ENCODE measurements around the gene CDH18. TPM values are rescaled to one million over a fixed set of nuclear protein-coding genes. Genes with fewer than 3 reads are reported as not detected.

The CDH18 gene
- total and polyA plus RNA-seq, 2 of the 4 experiments (the other 2 are of a cell fraction): 0.24 to 1.1 TPM

DNA sequence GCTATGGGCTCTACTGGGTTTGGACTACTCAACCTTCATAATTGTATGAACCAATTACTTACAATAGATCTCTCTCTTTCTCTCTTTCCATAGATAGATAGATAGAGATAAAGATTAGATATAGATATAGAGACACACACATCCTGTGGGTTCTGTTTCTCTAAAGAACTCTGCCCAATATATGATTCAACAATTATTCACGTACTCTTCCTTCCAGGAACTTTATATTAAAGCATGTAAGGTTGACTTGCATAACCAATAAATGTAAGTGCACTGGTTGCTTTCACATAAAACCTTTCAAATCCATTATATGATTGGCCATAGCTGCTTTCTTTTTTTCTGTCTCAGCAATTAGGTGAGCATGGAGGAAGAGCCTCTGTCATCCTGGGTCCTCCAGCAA, 46.7 kb upstream of the CDH18 start:
- Histone ChIP-seq H3K36me3 (ENCODE audit: control insufficient read depth, insufficient read depth, low read length) (no peaks in the 10 kb centered on the region), H4K8ac (ENCODE audit: low read depth in 2 of 2, low read length in 2 of 2) (no peak overlapping the region), H4K91ac (ENCODE audit: insufficient read depth, low read depth, low read length) (no peak overlapping the region), H3K27me3 (ENCODE audit: control insufficient read depth, insufficient read depth, low read length) (no peaks in the 10 kb centered on the region), H3K9me3 (ENCODE audit: control insufficient read depth, insufficient read depth, low read length) (no peaks in the 10 kb centered on the region), H2BK120ac (ENCODE audit: low read depth, low read length) (no peak overlapping the region), H3K4me2 (ENCODE audit: low read depth, low read length) (no peak overlapping the region), H2AK5ac (ENCODE audit: low read depth, low read length) (no peak overlapping the region), H3K14ac (replicated peaks; ENCODE audit: low read depth, low read length) (no peak overlapping the region), H3K4me1 (ENCODE audit: control insufficient read depth, insufficient read depth, low read length) (no peaks in the 10 kb centered on the region), H3K56ac (ENCODE audit: extremely low read depth, insufficient read depth, low read length) (no peak overlapping the region), H3K27ac (ENCODE audit: insufficient read depth, low read length) (no peak overlapping the region), H3K4ac (ENCODE audit: low read depth, low read length) (no peak overlapping the region), H3K9me1 (ENCODE audit: insufficient read depth, low read length) (no peaks in the 10 kb centered on the region), H4K5ac (ENCODE audit: low read depth, low read length) (no peak overlapping the region), H3K18ac (ENCODE audit: low read depth, low read length) (no peak overlapping the region), H2BK5ac (ENCODE audit: low read depth, low read length, poor library complexity, severe bottlenecking) (no peak overlapping the region), H2AFZ (replicated peaks; ENCODE audit: low read length, poor library complexity) (no peak overlapping the region), H2BK20ac (ENCODE audit: low read depth, low read length) (no peak overlapping the region), H3K4me3 (ENCODE audit: insufficient read depth, low read depth, low read length) (no peak overlapping the region), H3K9ac (ENCODE audit: low read depth, low read length) (no peak overlapping the region), H4K20me1 (ENCODE audit: insufficient read depth, low read length) (no peaks in the 10 kb centered on the region), H2AK9ac (replicated peaks; ENCODE audit: low read depth, low read length, poor library complexity) (no peak overlapping the region), H2BK15ac (ENCODE audit: low read depth, low read length) (no peak overlapping the region), H3K23ac (ENCODE audit: low read depth, low read length) (no peak overlapping the region), H3K79me1 (ENCODE audit: low read depth in 1 of 2, low read length in 2 of 2) (no peaks in the 10 kb centered on the region)
- TF ChIP-seq NFE2L2 (IDR thresholded peaks at IDR 0.05; ENCODE audit: low read depth, low read length): no peak
- TF ChIP-seq RCOR1 (IDR thresholded peaks at IDR 0.05; ENCODE audit: insufficient replicate concordance, low read length): no peak
- TF ChIP-seq, protein P1, sequence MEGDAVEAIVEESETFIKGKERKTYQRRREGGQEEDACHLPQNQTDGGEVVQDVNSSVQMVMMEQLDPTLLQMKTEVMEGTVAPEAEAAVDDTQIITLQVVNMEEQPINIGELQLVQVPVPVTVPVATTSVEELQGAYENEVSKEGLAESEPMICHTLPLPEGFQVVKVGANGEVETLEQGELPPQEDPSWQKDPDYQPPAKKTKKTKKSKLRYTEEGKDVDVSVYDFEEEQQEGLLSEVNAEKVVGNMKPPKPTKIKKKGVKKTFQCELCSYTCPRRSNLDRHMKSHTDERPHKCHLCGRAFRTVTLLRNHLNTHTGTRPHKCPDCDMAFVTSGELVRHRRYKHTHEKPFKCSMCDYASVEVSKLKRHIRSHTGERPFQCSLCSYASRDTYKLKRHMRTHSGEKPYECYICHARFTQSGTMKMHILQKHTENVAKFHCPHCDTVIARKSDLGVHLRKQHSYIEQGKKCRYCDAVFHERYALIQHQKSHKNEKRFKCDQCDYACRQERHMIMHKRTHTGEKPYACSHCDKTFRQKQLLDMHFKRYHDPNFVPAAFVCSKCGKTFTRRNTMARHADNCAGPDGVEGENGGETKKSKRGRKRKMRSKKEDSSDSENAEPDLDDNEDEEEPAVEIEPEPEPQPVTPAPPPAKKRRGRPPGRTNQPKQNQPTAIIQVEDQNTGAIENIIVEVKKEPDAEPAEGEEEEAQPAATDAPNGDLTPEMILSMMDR (conservative IDR thresholded peaks at IDR 0.05; ENCODE audit: low read depth, low read length): no peak
- no peak for TF ChIP-seq RAD21 (IDR thresholded peaks at IDR 0.05; ENCODE audit: low read length)
- no peak for TF ChIP-seq RFX5 (IDR thresholded peaks at IDR 0.05; ENCODE audit: low read depth, low read length)
- TF ChIP-seq MAZ (IDR thresholded peaks at IDR 0.05; ENCODE audit: borderline replicate concordance, low read depth, low read length): no peak
- TF ChIP-seq FOS (IDR thresholded peaks at IDR 0.05; ENCODE audit: low read depth, low read length): no peak
- no peak for TF ChIP-seq CEBPB (IDR thresholded peaks at IDR 0.05; ENCODE audit: low read depth, low read length)
- no peak for TF ChIP-seq BHLHE40 (IDR thresholded peaks at IDR 0.05; ENCODE audit: low read depth, low read length)
- TF ChIP-seq, protein P2, sequence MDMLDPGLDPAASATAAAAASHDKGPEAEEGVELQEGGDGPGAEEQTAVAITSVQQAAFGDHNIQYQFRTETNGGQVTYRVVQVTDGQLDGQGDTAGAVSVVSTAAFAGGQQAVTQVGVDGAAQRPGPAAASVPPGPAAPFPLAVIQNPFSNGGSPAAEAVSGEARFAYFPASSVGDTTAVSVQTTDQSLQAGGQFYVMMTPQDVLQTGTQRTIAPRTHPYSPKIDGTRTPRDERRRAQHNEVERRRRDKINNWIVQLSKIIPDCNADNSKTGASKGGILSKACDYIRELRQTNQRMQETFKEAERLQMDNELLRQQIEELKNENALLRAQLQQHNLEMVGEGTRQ (IDR thresholded peaks at IDR 0.05; ENCODE audit: low read depth, low read length): no peak
- no peak for TF ChIP-seq MAFK (IDR thresholded peaks at IDR 0.05; ENCODE audit: low read depth, low read length)
- TF ChIP-seq MXI1 (IDR thresholded peaks at IDR 0.05; ENCODE audit: borderline replicate concordance, low read depth, low read length): no peak
- TF ChIP-seq POLR2A (IDR thresholded peaks at IDR 0.05; ENCODE audit: low read depth, low read length): no peak
- no peak for TF ChIP-seq SMC3 (IDR thresholded peaks at IDR 0.05; ENCODE audit: low read depth, low read length)
- no peak for TF ChIP-seq CHD1 (IDR thresholded peaks at IDR 0.05; ENCODE audit: low read depth, low read length)
- TF ChIP-seq, protein P3, sequence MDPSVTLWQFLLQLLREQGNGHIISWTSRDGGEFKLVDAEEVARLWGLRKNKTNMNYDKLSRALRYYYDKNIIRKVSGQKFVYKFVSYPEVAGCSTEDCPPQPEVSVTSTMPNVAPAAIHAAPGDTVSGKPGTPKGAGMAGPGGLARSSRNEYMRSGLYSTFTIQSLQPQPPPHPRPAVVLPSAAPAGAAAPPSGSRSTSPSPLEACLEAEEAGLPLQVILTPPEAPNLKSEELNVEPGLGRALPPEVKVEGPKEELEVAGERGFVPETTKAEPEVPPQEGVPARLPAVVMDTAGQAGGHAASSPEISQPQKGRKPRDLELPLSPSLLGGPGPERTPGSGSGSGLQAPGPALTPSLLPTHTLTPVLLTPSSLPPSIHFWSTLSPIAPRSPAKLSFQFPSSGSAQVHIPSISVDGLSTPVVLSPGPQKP (IDR thresholded peaks at IDR 0.05; ENCODE audit: borderline replicate concordance, low read depth, low read length): no peak
- dilution Hi-C loops (cut with HindIII; ENCODE audit: low sequenced_read_pairs, unreplicated experiment) (no loop called here), intact Hi-C loops (cut with micrococcal nuclease) (no loop called here), in situ Hi-C loops (cut with MboI; ENCODE audit: low sequenced_read_pairs) (no loop called here)
- WGBS, 2 experiments (ENCODE audit: extremely low coverage in 2 of 2, insufficient read length in 1 of 2): no CpG with 5 or more reads among the region's 1 CpG
- CTCF ChIA-PET: no interaction called here
- BruUV-seq (replicated peaks): no TSS peak
- DNase-seq: no peak
- POLR2A ChIA-PET (ENCODE audit: unreplicated experiment): no interaction called here
- ATAC-seq (ENCODE audit: low read depth): no peak
